Mesangial cell (primary cell): ENCODE results near the gene SLC25A26. TPM values are rescaled to one million over a fixed set of nuclear protein-coding genes. Genes with fewer than 3 reads are reported as not detected.

Experiments
- total RNA-seq: library from RNA; depleted of rRNA; stranded (reverse); fragments of >200 nt; gene quantifications from 2 replicates; pipeline ENCODE4 v1.2.3, GENCODE V29; 2015

The SLC25A26 gene
- 18.9 and 22.4 TPM in 2 replicates for total RNA-seq

DNA sequence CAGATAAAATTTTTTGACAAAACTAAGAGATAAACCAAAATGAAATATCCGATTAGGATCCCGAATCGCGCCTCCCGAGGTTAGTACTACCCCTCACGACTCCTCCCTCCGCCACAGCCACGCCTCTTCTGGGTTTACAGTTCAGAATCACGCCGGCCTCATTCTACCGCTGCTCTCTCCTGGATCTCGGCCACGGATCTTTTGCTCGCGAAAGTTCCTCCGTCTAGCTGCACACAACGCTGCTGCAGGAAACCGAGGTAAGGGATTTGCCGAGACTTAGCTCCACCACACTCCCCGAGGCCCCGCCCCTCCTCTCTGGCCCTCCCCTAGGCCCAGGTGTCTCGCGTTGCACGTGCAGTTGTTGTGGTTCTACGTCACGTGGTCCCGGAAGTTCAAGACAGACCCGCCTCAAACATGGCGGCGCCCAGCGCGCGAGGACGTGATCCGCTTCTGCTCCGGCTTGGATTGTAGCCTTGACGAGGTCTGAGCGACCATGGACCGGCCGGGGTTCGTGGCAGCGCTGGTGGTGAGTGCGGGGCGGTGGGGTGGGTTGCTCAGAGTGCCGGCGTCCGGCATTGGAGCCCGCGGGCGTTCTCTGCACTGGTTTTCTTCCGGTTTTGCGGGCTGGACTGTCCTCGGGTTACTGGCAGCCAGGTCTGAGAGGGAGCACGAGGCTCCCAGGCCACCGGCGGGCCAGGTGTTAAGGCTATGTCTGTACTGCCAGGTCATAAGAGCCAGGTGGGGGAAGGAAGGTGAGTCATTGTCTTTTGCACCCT lies at the start of gene SLC25A26:
SLC25A26 (plus strand) TSS at position 400 of the 776 bp plus-strand sequence; CDS start at position 494, 94 bp downstream.

Other genes with a start within 250 kb of the SLC25A26 start
- gene MAGI1, start 182.1 kb upstream of the SLC25A26 start, total RNA-seq = 6.4 and 14.6 TPM in 2 replicates